Measurements from ENCODE around the gene MGA. TPM values are rescaled to one million over a fixed set of nuclear protein-coding genes. Genes with fewer than 3 reads are reported as not detected.

MGA gene
- total RNA-seq, 3 donors from 2014 or later (not counting 1 experiment from before 2014, with no cell fraction given), result 54.9 to 75.0 (median 71.3) TPM

- H3K4me1 Mint-ChIP-seq, result no peaks in the 10 kb centered on the region
- DNase-seq (no peak), ATAC-seq (no peak)
- Histone ChIP-seq H3K9me3 (ENCODE audit: control insufficient read depth, insufficient read depth, low read length) (no peaks in the 10 kb centered on the region), H3K4me1 (ENCODE audit: control insufficient read depth, insufficient read depth, low read length) (no peaks in the 10 kb centered on the region), H3K36me3 (ENCODE audit: control insufficient read depth, insufficient read depth, low read length) (no peaks in the 10 kb centered on the region), H3K27ac (ENCODE audit: low read length) (no peak overlapping the region), H3K4me3 (ENCODE audit: low read length) (no peak overlapping the region), H3K27me3 (ENCODE audit: control insufficient read depth, insufficient read depth, low read length) (no peaks in the 10 kb centered on the region)
- TF ChIP-seq CTCF (IDR thresholded peaks at IDR 0.05), result no peak
- peaks cover 0 to 2% of the 10 kb centered on the region in 2 donors for H3K27me3 Mint-ChIP-seq (ENCODE audit: low read depth in 2 of 2)
- H3K9me3 Mint-ChIP-seq, result no peaks in the 10 kb centered on the region
- no peak overlapping the region for H3K4me3 Mint-ChIP-seq
- no peak overlapping the region for H3K27ac Mint-ChIP-seq
- WGBS (ENCODE audit: insufficient coverage), result 100% methylated on average over 1 of the region's 3 CpGs
- intact Hi-C loops (cut with micrococcal nuclease), result no loop called here
- H3K36me3 Mint-ChIP-seq, result no peaks in the 10 kb centered on the region
Measured at GRCh38 chr15:41630616-41631217, 29.5 kb upstream of the MGA start.

GRCh38 chr15:41631880-41632470, 28.2 kb upstream of the MGA start:
- Histone ChIP-seq H3K36me3 (ENCODE audit: control insufficient read depth, insufficient read depth, low read length) (no peaks in the 10 kb centered on the region), H3K27ac (ENCODE audit: low read length) (no peak overlapping the region), H3K27me3 (ENCODE audit: control insufficient read depth, insufficient read depth, low read length) (no peaks in the 10 kb centered on the region), H3K4me1 (ENCODE audit: control insufficient read depth, insufficient read depth, low read length) (no peaks in the 10 kb centered on the region), H3K4me3 (ENCODE audit: low read length) (no peak overlapping the region), H3K9me3 (ENCODE audit: control insufficient read depth, insufficient read depth, low read length) (no peaks in the 10 kb centered on the region)
- H3K27me3 Mint-ChIP-seq (ENCODE audit: low read depth in 2 of 2), result peaks cover 0 to 2% of the 10 kb centered on the region in 2 donors
- H3K4me1 Mint-ChIP-seq, result no peaks in the 10 kb centered on the region
- H3K27ac Mint-ChIP-seq, result no peak overlapping the region
- intact Hi-C loops (cut with micrococcal nuclease), result no loop called here
- ATAC-seq (no peak), DNase-seq (no peak)
- TF ChIP-seq CTCF (IDR thresholded peaks at IDR 0.05), result no peak
- WGBS (ENCODE audit: insufficient coverage), result 100% methylated on average over 1 of the region's 3 CpGs
- no peaks in the 10 kb centered on the region for H3K9me3 Mint-ChIP-seq
- no peak overlapping the region for H3K4me3 Mint-ChIP-seq
- H3K36me3 Mint-ChIP-seq, result no peaks in the 10 kb centered on the region

- no peaks in the 10 kb centered on the region for H3K36me3 ChIP-seq (ENCODE audit: control insufficient read depth, insufficient read depth, low read length)
- H3K4me3 ChIP-seq (ENCODE audit: low read length), result no peak overlapping the region
- Mint-ChIP-seq H3K27ac (no peak overlapping the region), H3K27me3 (ENCODE audit: low read depth in 2 of 2) (peaks cover 0 to 2% of the 10 kb centered on the region in 2 donors), H3K36me3 (no peaks in the 10 kb centered on the region), H3K4me1 (no peaks in the 10 kb centered on the region), H3K9me3 (no peaks in the 10 kb centered on the region), H3K4me3 (no peak overlapping the region)
- WGBS (ENCODE audit: insufficient coverage), result 75% methylated on average over 4 of the region's 4 CpGs
- DNase-seq (no peak), ATAC-seq (no peak)
- intact Hi-C loops (cut with micrococcal nuclease), result no loop called here
- no peaks in the 10 kb centered on the region for H3K27me3 ChIP-seq (ENCODE audit: control insufficient read depth, insufficient read depth, low read length)
- TF ChIP-seq CTCF (IDR thresholded peaks at IDR 0.05), result no peak
- H3K27ac ChIP-seq (ENCODE audit: low read length), result no peak overlapping the region
- H3K4me1 ChIP-seq (ENCODE audit: control insufficient read depth, insufficient read depth, low read length), result no peaks in the 10 kb centered on the region
- H3K9me3 ChIP-seq (ENCODE audit: control insufficient read depth, insufficient read depth, low read length), result no peaks in the 10 kb centered on the region
Measured at GRCh38 chr15:41633609-41634008, 26.6 kb upstream of the MGA start.

Measured in natural killer cell (primary cell).